ENCODE measurements around the gene STRA8.

- TF ChIP-seq POLR2A (IDR thresholded peaks at IDR 0.05; ENCODE audit: low read depth, low read length) (no peak), POLR2AphosphoS5 (IDR thresholded peaks at IDR 0.05; ENCODE audit: low read depth, low read length) (no peak)
Observed at GRCh38 chr7:135259702-135260101, 26.1 kb downstream of the STRA8 start.
